Activated CD8-positive, alpha-beta T cell treated with anti-CD3 and anti-CD28 coated beads for 36 hours (primary cell): Measurements from ENCODE around the gene ZXDC. TPM values are rescaled to one million over a fixed set of nuclear protein-coding genes. Genes with fewer than 3 reads are reported as not detected.
A peak's percentile ranks its signal among the peaks of the same experiment; 100 is the strongest.

Source experiments
- ATAC-seq: fragments of 200-7000 bp; cut with Tn5 transposase; one replicate; pipeline ENCODE4 v1.10.0; 2021; ENCODE audit warnings: mild to moderate bottlenecking, moderate library complexity
- CTCF ChIA-PET: fragments of 350-600 bp; sonication (Branson Sonifier 250); formaldehyde crosslinking; loops from one replicate; lab custom pipeline; 2021; ENCODE audit warnings: antibody characterized with exemption; lab: Charles Lee
- POLR2A ChIA-PET: fragments of 350-600 bp; sonication (Branson Sonifier 250); formaldehyde crosslinking; loops from one replicate; lab custom pipeline; 2021; ENCODE audit warnings: antibody characterized with exemption; lab: Charles Lee
- DNase-seq: peaks from one replicate; pipeline ENCODE4 v3.0.0-alpha.2; 2020
- H3K27ac Mint-ChIP-seq: one replicate; pipeline ENCODE4 v1.8.0; 2021; ENCODE audit warnings: mild to moderate bottlenecking, mixed read lengths
- H3K27me3 Mint-ChIP-seq: one replicate; pipeline ENCODE4 v1.8.0; 2021; ENCODE audit warnings: mixed read lengths
- H3K36me3 Mint-ChIP-seq: one replicate; pipeline ENCODE4 v1.8.0; 2021; ENCODE audit warnings: low read depth, mixed read lengths
- H3K4me1 Mint-ChIP-seq: one replicate; pipeline ENCODE4 v1.8.0; 2021; ENCODE audit warnings: low read depth, mixed read lengths
- H3K4me3 Mint-ChIP-seq: one replicate; pipeline ENCODE4 v1.8.0; 2021; ENCODE audit warnings: mild to moderate bottlenecking, moderate library complexity, mixed read lengths
- H3K9me3 Mint-ChIP-seq: one replicate; pipeline ENCODE4 v1.8.0; 2021; ENCODE audit warnings: mixed read lengths
- intact Hi-C: fragments of 100-400 bp; cut with micrococcal nuclease; formaldehyde crosslinking; loops from one replicate; pipeline ENCODE4 v1.10.0; 2022
- total RNA-seq, 2 experiments: library from RNA; stranded (reverse); gene quantifications; one replicate each; pipeline ENCODE4 v1.2.3, GENCODE V29; 2021
- TF ChIP-seq, protein P1 (sequence below): fragments of 200-600 bp; IDR thresholded peaks from one replicate; pipeline ENCODE4 v1.8.0; 2022; ENCODE audit warnings: antibody characterized with exemption, mild to moderate bottlenecking

ZXDC gene
- total RNA-seq, 2 experiments from 2014 or later = 27.8 to 29.8 TPM

- H3K4me3 Mint-ChIP-seq = no peak overlapping the region
- CTCF ChIA-PET = no interaction called here
- TF ChIP-seq, protein P1, sequence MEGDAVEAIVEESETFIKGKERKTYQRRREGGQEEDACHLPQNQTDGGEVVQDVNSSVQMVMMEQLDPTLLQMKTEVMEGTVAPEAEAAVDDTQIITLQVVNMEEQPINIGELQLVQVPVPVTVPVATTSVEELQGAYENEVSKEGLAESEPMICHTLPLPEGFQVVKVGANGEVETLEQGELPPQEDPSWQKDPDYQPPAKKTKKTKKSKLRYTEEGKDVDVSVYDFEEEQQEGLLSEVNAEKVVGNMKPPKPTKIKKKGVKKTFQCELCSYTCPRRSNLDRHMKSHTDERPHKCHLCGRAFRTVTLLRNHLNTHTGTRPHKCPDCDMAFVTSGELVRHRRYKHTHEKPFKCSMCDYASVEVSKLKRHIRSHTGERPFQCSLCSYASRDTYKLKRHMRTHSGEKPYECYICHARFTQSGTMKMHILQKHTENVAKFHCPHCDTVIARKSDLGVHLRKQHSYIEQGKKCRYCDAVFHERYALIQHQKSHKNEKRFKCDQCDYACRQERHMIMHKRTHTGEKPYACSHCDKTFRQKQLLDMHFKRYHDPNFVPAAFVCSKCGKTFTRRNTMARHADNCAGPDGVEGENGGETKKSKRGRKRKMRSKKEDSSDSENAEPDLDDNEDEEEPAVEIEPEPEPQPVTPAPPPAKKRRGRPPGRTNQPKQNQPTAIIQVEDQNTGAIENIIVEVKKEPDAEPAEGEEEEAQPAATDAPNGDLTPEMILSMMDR = no peak
- no peaks in the 10 kb centered on the region for H3K27me3 Mint-ChIP-seq
- H3K4me1 Mint-ChIP-seq = peaks cover 4% of the 10 kb centered on the region
- no peak for DNase-seq
- H3K36me3 Mint-ChIP-seq = peaks cover 11% of the 10 kb centered on the region
- intact Hi-C loops = no loop called here
- H3K9me3 Mint-ChIP-seq = peaks cover 5% of the 10 kb centered on the region
- H3K27ac Mint-ChIP-seq = no peak overlapping the region
- no peak for ATAC-seq
- POLR2A ChIA-PET = no interaction called here
Observed at GRCh38 chr3:126432361-126433104, 43.2 kb downstream of the ZXDC start.

DNA sequence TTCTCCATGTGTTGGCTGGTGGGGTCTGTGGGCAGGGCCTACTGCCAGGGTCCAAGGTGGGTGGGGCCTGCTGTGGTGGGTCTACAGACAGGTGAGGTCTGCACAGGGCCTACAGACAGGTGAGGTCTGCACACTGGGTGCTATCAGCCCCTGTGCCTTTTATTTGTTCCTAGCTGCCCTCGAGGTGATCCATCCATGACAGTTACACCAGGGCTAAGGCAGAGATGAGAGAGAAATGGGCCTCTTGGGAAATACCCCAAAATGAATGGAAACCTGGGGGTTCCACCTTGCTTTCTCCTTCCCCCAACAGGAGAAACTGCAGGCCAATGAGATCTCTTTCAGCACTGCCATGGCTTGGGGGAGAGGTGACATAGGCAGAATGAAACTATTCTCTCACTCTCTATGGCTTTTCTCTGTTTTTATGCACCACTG lies 44.6 kb downstream of the ZXDC start:
- Mint-ChIP-seq H3K27me3 (no peaks in the 10 kb centered on the region), H3K9me3 (peaks cover 12% of the 10 kb centered on the region), H3K27ac (no peak overlapping the region), H3K4me1 (peaks cover 4% of the 10 kb centered on the region), H3K36me3 (peaks cover 5% of the 10 kb centered on the region), H3K4me3 (no peak overlapping the region)
- DNase-seq (peak; percentile 26), ATAC-seq (peak; percentile 89)
- CTCF ChIA-PET = interaction anchor here (1.6 kb wide), 1 partner anchor 44 kb away, joined by 4 read pairs; no protein-coding TSS in a partner anchor
- POLR2A ChIA-PET = no interaction called here
- TF ChIP-seq, protein P1 = no peak
- intact Hi-C loops = no loop called here

DNA sequence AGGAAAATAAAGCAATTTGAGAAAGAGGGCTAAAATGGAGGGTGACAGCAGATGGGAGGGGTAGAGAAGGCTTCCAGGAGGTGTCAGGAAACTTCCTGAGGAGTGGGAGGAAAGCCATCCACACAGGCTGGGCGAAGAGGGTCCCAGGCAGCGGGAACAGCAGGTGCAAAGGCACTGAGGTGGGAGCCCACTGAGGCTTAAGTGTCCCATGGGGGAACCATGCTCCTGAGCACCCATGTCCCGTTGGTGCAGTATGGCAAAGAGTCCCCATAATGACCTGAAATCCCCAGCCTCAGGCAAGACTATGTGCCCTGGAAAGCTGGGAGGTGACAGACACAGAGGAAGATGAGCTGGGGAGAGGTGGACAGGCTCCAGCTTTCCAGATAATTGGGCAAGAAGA lies 50.9 kb downstream of the ZXDC start:
- POLR2A ChIA-PET = no interaction called here

GRCh38 chr3:126424039-126424717 lies 51.5 kb downstream of the ZXDC start:
- Mint-ChIP-seq H3K9me3 (peaks cover 15% of the 10 kb centered on the region), H3K27me3 (no peaks in the 10 kb centered on the region), H3K36me3 (peaks cover 4% of the 10 kb centered on the region), H3K4me3 (no peak overlapping the region), H3K27ac (no peak overlapping the region), H3K4me1 (no peaks in the 10 kb centered on the region)
- ChIA-PET CTCF (no interaction called here), POLR2A (no interaction called here)
- DNase-seq (no peak), ATAC-seq (no peak)
- intact Hi-C loops = no loop called here
- TF ChIP-seq, protein P1 = no peak

More for the DNA sequence above, 50.9 kb downstream of the ZXDC start:
- peaks cover 4% of the 10 kb centered on the region for H3K36me3 Mint-ChIP-seq
- no peak for DNase-seq
- H3K9me3 Mint-ChIP-seq = peaks cover 15% of the 10 kb centered on the region
- TF ChIP-seq, protein P1 = no peak
- no peak for ATAC-seq
- no peaks in the 10 kb centered on the region for H3K4me1 Mint-ChIP-seq
- no peaks in the 10 kb centered on the region for H3K27me3 Mint-ChIP-seq
- H3K4me3 Mint-ChIP-seq = no peak overlapping the region
- CTCF ChIA-PET = no interaction called here
- intact Hi-C loops = no loop called here
- no peak overlapping the region for H3K27ac Mint-ChIP-seq
